ENCODE data around the gene SREK1.

DNA sequence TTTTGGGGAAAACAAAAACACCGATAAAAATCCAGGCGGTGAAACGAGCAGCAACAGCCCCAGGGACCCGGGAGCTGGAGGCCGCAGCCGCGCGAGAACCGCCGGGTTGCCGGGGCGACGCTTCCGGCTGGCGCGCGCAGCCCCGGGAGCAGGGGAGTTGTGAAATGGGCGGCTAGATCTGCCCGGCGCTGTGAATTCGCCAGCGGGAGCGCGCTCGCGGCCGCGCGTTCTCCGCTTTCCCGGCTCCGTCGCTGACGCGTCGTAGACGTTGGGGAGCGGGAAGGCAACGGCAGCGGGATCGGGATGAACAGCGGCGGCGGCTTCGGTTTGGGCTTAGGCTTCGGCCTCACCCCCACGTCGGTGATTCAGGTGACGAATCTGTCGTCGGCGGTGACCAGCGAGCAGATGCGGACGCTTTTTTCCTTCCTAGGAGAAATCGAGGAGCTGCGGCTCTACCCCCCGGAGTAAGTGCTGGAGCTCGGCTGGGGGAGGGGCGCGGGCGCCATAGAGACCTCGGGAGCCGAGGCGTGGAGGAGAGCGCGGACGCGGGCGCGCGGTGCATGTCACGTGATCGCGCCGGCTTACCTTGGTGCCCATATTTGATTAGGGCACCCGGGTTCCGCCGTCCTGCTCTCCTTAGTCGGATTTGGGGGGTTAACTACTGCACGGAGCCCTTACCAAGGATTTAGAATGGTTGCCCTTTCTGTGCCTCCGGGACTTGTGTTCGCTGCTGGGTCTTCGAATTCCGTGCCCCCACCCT, at the start of gene SREK1:
- peak; percentile 95 to 96 for TF ChIP-seq POLR2A (IDR thresholded peaks at IDR 0.05; ENCODE audit: control extremely low read depth in 1 of 2, low read depth in 2 of 2, low read length in 2 of 2)
- peak in 1 of 2 experiments; percentile 45; a peak in 1 of 3 replicates for TF ChIP-seq EP300 (IDR thresholded peaks at IDR 0.05; ENCODE audit: borderline replicate concordance in 1 of 2, low read depth in 2 of 2, low read length in 2 of 2)
- TF ChIP-seq, protein P1, sequence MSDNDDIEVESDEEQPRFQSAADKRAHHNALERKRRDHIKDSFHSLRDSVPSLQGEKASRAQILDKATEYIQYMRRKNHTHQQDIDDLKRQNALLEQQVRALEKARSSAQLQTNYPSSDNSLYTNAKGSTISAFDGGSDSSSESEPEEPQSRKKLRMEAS (IDR thresholded peaks at IDR 0.05), result no peak
- no peak for TF ChIP-seq MAFK (IDR thresholded peaks at IDR 0.05; ENCODE audit: low read depth, low read length)
- peak; percentile 75 for TF ChIP-seq SP4 (IDR thresholded peaks at IDR 0.05; ENCODE audit: low read length)
- TF ChIP-seq, protein P2, sequence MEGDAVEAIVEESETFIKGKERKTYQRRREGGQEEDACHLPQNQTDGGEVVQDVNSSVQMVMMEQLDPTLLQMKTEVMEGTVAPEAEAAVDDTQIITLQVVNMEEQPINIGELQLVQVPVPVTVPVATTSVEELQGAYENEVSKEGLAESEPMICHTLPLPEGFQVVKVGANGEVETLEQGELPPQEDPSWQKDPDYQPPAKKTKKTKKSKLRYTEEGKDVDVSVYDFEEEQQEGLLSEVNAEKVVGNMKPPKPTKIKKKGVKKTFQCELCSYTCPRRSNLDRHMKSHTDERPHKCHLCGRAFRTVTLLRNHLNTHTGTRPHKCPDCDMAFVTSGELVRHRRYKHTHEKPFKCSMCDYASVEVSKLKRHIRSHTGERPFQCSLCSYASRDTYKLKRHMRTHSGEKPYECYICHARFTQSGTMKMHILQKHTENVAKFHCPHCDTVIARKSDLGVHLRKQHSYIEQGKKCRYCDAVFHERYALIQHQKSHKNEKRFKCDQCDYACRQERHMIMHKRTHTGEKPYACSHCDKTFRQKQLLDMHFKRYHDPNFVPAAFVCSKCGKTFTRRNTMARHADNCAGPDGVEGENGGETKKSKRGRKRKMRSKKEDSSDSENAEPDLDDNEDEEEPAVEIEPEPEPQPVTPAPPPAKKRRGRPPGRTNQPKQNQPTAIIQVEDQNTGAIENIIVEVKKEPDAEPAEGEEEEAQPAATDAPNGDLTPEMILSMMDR (IDR thresholded peaks at IDR 0.05; ENCODE audit: control extremely low read depth in 1 of 3, insufficient read depth in 1 of 3, low read depth in 1 of 3, low read length in 3 of 3), result no peak
- TF ChIP-seq HDAC6 (IDR thresholded peaks at IDR 0.05; ENCODE audit: low read depth, low read length), result no peak
- TF ChIP-seq, protein P3, sequence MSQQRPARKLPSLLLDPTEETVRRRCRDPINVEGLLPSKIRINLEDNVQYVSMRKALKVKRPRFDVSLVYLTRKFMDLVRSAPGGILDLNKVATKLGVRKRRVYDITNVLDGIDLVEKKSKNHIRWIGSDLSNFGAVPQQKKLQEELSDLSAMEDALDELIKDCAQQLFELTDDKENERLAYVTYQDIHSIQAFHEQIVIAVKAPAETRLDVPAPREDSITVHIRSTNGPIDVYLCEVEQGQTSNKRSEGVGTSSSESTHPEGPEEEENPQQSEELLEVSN (IDR thresholded peaks at IDR 0.05), result peak; percentile 52
- TF ChIP-seq RAD21 (IDR thresholded peaks at IDR 0.05 in 1 of 2, conservative IDR thresholded peaks at IDR 0.05 in 1 of 2; ENCODE audit: low read depth in 2 of 2, low read length in 2 of 2), result no peak
- TF ChIP-seq TBP (IDR thresholded peaks at IDR 0.05; ENCODE audit: low read depth, low read length), result peak; percentile 84
